GM18499 (cell line): Measurements from ENCODE around the gene CCR1.
"Not testable (repeated sequence)": the region's sequence is repeated elsewhere in the genome, so short reads cannot be mapped to it uniquely, and the experiment has no call there.

Source experiments
- ATAC-seq: cut with Tn5 transposase; IDR thresholded peaks from one replicate; pipeline ENCODE4 v1.9.1; 2021; ENCODE audit warnings: moderate number of reproducible peaks; ENCODE audit not compliant: insufficient read depth, unreplicated experiment

The CCR1 gene

DNA sequence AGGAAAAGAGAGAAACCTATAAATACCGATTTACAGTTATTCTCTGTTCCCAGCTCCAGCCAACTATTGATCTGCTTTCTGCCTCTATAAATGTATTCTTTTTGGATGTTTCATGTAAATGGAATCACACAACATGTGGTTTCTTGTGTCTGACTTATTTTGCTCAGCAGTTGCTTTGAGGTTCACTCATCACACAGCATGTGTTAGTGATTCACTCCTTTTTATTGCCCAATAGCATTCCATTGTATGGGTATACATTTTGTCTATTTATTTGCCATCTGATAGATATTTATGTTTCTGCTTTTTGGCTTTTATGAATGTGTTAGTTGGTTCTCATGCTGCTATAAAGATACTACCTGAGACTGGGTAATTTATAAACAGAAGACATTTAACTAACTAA, 23.6 kb downstream of the CCR1 start:
- no peak for ATAC-seq

DNA sequence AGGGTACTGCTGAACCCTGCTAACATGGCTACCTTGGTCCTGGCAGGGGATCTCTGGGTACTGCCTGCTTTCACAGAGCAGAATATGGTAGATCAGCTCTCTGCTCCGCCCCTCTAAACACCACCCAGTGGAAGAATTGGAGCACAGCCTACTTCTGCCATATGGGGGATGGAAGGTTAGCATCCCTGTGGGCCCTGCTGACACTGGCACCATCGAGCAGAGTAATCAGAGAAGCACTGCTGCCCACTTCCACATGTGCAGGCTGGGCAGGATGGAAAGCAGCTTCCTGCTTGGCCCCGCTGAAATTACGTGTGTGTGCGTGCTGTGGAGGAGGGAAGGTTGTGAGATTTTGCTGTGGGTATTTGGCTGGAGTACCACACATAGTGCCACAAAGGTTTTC, 24.8 kb downstream of the CCR1 start:
- no peak for ATAC-seq

- ATAC-seq: no peak
These were observed 39.3 kb downstream of the CCR1 start for GRCh38 chr3:46168583-46169345.

- no peak for ATAC-seq
These were observed 44.5 kb downstream of the CCR1 start for GRCh38 chr3:46163556-46164041.

DNA sequence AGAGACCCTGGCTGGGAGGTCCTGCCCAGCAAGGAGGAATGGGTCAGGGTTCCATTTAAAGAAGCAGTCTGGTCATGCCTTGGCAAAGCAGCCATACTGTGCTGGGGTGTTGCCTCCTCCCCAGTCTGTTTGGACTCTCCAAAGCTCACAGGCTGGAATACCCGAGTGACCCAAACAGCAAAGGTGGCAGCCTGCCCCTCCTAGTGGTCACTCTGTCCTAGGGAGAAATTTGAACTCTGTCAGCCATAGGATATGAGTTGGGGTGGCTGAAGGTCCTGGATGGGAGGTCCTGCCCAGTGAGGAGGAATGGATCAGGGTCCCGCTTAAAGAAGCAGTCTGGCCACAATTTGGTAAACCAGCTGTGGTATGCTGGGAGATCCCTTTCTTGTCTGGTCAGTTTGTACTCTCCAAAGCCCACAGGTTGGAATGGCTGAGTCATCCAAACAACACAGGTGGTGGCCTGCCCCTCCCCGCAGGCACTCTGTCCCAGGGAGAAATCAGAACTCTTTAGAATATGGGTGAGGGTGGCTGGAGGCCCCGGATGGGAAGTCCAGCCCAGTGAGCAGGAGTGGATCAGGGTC, 45.0 kb downstream of the CCR1 start:
- no peak for ATAC-seq

- not testable (repeated sequence) for ATAC-seq
These were observed 50.4 kb downstream of the CCR1 start for GRCh38 chr3:46157685-46158084.

DNA sequence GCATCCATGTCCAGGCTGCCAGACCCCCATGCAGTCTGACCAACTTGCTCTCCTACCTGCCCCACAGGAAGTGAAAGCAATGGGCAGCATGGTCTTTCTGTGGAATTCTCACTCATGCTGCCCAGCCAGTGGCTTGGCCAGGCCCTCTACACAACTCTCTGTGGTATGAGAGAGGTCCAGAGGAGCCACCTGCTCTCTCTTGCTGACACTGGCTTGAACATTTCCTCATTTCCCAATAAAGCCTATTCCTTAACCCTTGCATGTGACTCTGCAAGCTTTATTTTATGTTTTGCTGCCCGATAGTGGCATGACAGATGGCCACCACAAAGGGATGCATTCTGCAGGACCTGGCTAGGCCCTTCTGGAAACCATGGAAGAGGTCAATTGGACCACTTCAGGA, 53.8 kb downstream of the CCR1 start:
- ATAC-seq: no peak
